ENCODE data around the gene TRABD2B.

The TRABD2B gene

GRCh38 chr1:48021792-48022191, 24.6 kb upstream of the TRABD2B start:
- DNase-seq: no peak

- DNase-seq: no peak
These were observed 22.6 kb upstream of the TRABD2B start for GRCh38 chr1:48019714-48020315.

GRCh38 chr1:48018799-48019198, 21.6 kb upstream of the TRABD2B start:
- no peak for DNase-seq

GRCh38 chr1:48017716-48018115, 20.5 kb upstream of the TRABD2B start:
- no peak for DNase-seq

- DNase-seq: no peak
These were observed 19.3 kb upstream of the TRABD2B start for GRCh38 chr1:48016515-48016914.

GRCh38 chr1:48013270-48013669, 16.1 kb upstream of the TRABD2B start:
- DNase-seq: no peak

GRCh38 chr1:48007047-48007446, 9.9 kb upstream of the TRABD2B start:
- no peak for DNase-seq

GRCh38 chr1:48006264-48006663, 9.1 kb upstream of the TRABD2B start:
- DNase-seq: no peak

- no peak for DNase-seq
These were observed 8.3 kb upstream of the TRABD2B start for GRCh38 chr1:48005253-48006117.

GRCh38 chr1:48003741-48004531, 6.8 kb upstream of the TRABD2B start:
- no peak for DNase-seq

GRCh38 chr1:48002142-48002541, 5.0 kb upstream of the TRABD2B start:
- DNase-seq: no peak

- no peak for DNase-seq
These were observed 4.5 kb upstream of the TRABD2B start for GRCh38 chr1:48001696-48002095.

- no peak for DNase-seq
These were observed 3.7 kb upstream of the TRABD2B start for GRCh38 chr1:48000883-48001282.

- no peak for DNase-seq
These were observed 1.9 kb upstream of the TRABD2B start for GRCh38 chr1:47999097-47999496.

GRCh38 chr1:47998396-47998990, 1.3 kb upstream of the TRABD2B start:
- no peak for DNase-seq

- no peak for DNase-seq
These were observed 569 bp downstream of the TRABD2B start for GRCh38 chr1:47996406-47997226.

GRCh38 chr1:47996060-47996405, 1.2 kb downstream of the TRABD2B start:
- no peak for DNase-seq

GRCh38 chr1:47995306-47996050, 1.7 kb downstream of the TRABD2B start:
- no peak for DNase-seq

- DNase-seq: no peak
These were observed 3.1 kb downstream of the TRABD2B start for GRCh38 chr1:47993881-47994625.

GRCh38 chr1:47993416-47993740, 3.8 kb downstream of the TRABD2B start:
- DNase-seq: no peak
